ENCODE measurements around the gene PGAM1. TPM values are rescaled to one million over a fixed set of nuclear protein-coding genes. Genes with fewer than 3 reads are reported as not detected.

PGAM1 gene
- polyA plus RNA-seq, 1 donor from 2014 or later: 195 TPM

GRCh38 chr10:97390091-97390490 lies 35.9 kb upstream of the PGAM1 start:
- Histone ChIP-seq H3K27ac (ENCODE audit: low read length) (no peak overlapping the region), H3K4me3 (ENCODE audit: low read length) (no peak overlapping the region), H4K20me1 (ENCODE audit: insufficient read depth) (no peaks in the 10 kb centered on the region), H3K9ac (ENCODE audit: low read length) (no peak overlapping the region), H3F3A (ENCODE audit: insufficient read depth, low read length, poor library complexity, severe bottlenecking) (no peaks in the 10 kb centered on the region), H3K4me2 (ENCODE audit: low read length) (no peak overlapping the region), H2AFZ (ENCODE audit: low read depth, low read length) (no peak overlapping the region), H3K9me3 (ENCODE audit: low read length) (no peaks in the 10 kb centered on the region), H3K27me3 (ENCODE audit: insufficient read depth, low read depth, low read length) (no peaks in the 10 kb centered on the region), H3K9me2 (ENCODE audit: insufficient read depth, low read length) (no peaks in the 10 kb centered on the region), H3K79me2 (replicated peaks; ENCODE audit: insufficient read depth, low read length) (no peaks in the 10 kb centered on the region), H3K36me3 (ENCODE audit: insufficient read depth, low read length) (no peaks in the 10 kb centered on the region)
- TF ChIP-seq RAD21 (conservative IDR thresholded peaks at IDR 0.05) (no peak), TAF1 (IDR thresholded peaks at IDR 0.05; ENCODE audit: low read depth) (no peak), SMC3 (conservative IDR thresholded peaks at IDR 0.05; ENCODE audit: poor library complexity) (no peak), CTCF (IDR thresholded peaks at IDR 0.05; ENCODE audit: poor library complexity, severe bottlenecking) (no peak), MXI1 (conservative IDR thresholded peaks at IDR 0.05; ENCODE audit: poor library complexity, severe bottlenecking) (no peak), REST (IDR thresholded peaks at IDR 0.05; ENCODE audit: borderline replicate concordance) (no peak), POLR2AphosphoS5 (IDR thresholded peaks at IDR 0.05) (no peak), EZH2 (IDR thresholded peaks at IDR 0.05; ENCODE audit: borderline replicate concordance, insufficient read depth, low read length, poor library complexity, severe bottlenecking) (no peak), EP300 (conservative IDR thresholded peaks at IDR 0.05; ENCODE audit: poor library complexity, severe bottlenecking) (no peak)

GRCh38 chr10:97393034-97393573 lies 32.9 kb upstream of the PGAM1 start:
- TF ChIP-seq MXI1 (conservative IDR thresholded peaks at IDR 0.05; ENCODE audit: poor library complexity, severe bottlenecking) (no peak), RAD21 (conservative IDR thresholded peaks at IDR 0.05) (no peak), TAF1 (IDR thresholded peaks at IDR 0.05; ENCODE audit: low read depth) (no peak), SMC3 (conservative IDR thresholded peaks at IDR 0.05; ENCODE audit: poor library complexity) (no peak), POLR2AphosphoS5 (IDR thresholded peaks at IDR 0.05) (no peak), CTCF (IDR thresholded peaks at IDR 0.05; ENCODE audit: poor library complexity, severe bottlenecking) (no peak)
- Histone ChIP-seq H3F3A (ENCODE audit: insufficient read depth, low read length, poor library complexity, severe bottlenecking) (no peaks in the 10 kb centered on the region), H4K20me1 (ENCODE audit: insufficient read depth) (no peaks in the 10 kb centered on the region), H3K9me3 (ENCODE audit: low read length) (no peaks in the 10 kb centered on the region), H3K9me2 (ENCODE audit: insufficient read depth, low read length) (no peaks in the 10 kb centered on the region), H3K36me3 (ENCODE audit: insufficient read depth, low read length) (no peaks in the 10 kb centered on the region), H2AFZ (ENCODE audit: low read depth, low read length) (no peak overlapping the region), H3K27me3 (ENCODE audit: insufficient read depth, low read depth, low read length) (no peaks in the 10 kb centered on the region), H3K79me2 (replicated peaks; ENCODE audit: insufficient read depth, low read length) (no peaks in the 10 kb centered on the region), H3K4me3 (ENCODE audit: low read length) (no peak overlapping the region), H3K27ac (ENCODE audit: low read length) (no peak overlapping the region), H3K9ac (ENCODE audit: low read length) (no peak overlapping the region), H3K4me2 (ENCODE audit: low read length) (no peak overlapping the region)

Measured in neural cell (in vitro differentiated cells).